Activated naive CD4-positive, alpha-beta T cell treated with anti-CD3 and anti-CD28 coated beads, Interleukin-2, amount 10 ng/mL, durations not matched to agents 7 days and 5 days (primary cell): Measurements from ENCODE around the gene PCCA.
"Not testable (repeated sequence)": the region's sequence is repeated elsewhere in the genome, so short reads cannot be mapped to it uniquely, and the experiment has no call there.

Source experiments
- CTCF ChIA-PET: fragments of 350-600 bp; sonication (Branson Sonifier 250); formaldehyde crosslinking; loops from one replicate; lab custom pipeline; 2021; ENCODE audit warnings: antibody characterized with exemption; lab: Charles Lee
- DNase-seq: peaks from one replicate; pipeline ENCODE4 v3.0.0-alpha.2; 2020
- H3K27ac Mint-ChIP-seq: one replicate; pipeline ENCODE4 v1.8.0; 2021; ENCODE audit warnings: mild to moderate bottlenecking, moderate library complexity, mixed read lengths
- H3K27me3 Mint-ChIP-seq: one replicate; pipeline ENCODE4 v1.8.0; 2021; ENCODE audit warnings: mild to moderate bottlenecking, mixed read lengths
- H3K36me3 Mint-ChIP-seq: one replicate; pipeline ENCODE4 v1.8.0; 2021; ENCODE audit warnings: mixed read lengths
- H3K4me1 Mint-ChIP-seq: one replicate; pipeline ENCODE4 v1.8.0; 2021; ENCODE audit warnings: mixed read lengths
- H3K4me3 Mint-ChIP-seq: one replicate; pipeline ENCODE4 v1.8.0; 2021; ENCODE audit warnings: mild to moderate bottlenecking, moderate library complexity, mixed read lengths
- H3K9me3 Mint-ChIP-seq: one replicate; pipeline ENCODE4 v1.8.0; 2021; ENCODE audit warnings: mixed read lengths

The PCCA gene

DNA sequence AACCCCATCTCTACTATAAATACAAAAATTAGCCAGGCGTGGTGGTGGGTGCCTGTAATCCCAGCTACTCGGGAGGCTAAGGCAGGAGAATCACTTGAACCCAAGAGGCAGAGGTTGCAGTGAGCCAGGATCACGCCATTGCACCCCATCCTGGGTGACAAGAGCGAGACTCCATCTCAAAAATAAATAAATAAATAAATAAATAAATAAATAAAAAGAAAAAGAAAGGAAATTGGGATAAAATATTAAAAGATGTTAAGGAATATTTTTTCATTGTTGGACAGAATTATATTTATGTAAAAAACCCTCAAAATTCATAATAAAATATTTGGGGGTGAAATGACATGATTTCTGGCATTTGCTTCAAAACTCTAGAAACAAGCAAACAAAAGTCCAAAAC, 488.3 kb downstream of the PCCA start:
- H3K36me3 Mint-ChIP-seq = peaks cover 22% of the 10 kb centered on the region
- H3K27ac Mint-ChIP-seq, H3K4me3 Mint-ChIP-seq, CTCF ChIA-PET, H3K9me3 Mint-ChIP-seq, DNase-seq, H3K27me3 Mint-ChIP-seq: not testable (repeated sequence)
- H3K4me1 Mint-ChIP-seq = peaks cover 52% of the 10 kb centered on the region
